Uterus (tissue), 2 donors: ENCODE data around the gene WDR77.

ENCODE experiments used
- POLR2A ChIP-seq, 2 donors: fragments of 450-650 bp; IDR thresholded peaks; one replicate each; pipeline ENCODE4 v1.6.1; 2016; ENCODE audit warnings: antibody characterized with exemption in 2 of 2, mild to moderate bottlenecking in 1 of 2, moderate library complexity in 1 of 2
- TF ChIP-seq, protein P1 (sequence below), 4 experiments: fragments of 200-600 bp in 2 of 4; fragments of 450-650 bp in 2 of 4; sonication (generic) in 2 of 4; IDR thresholded peaks; one replicate each; pipeline ENCODE4 v1.5.1; 2016 to 2019; ENCODE audit warnings: antibody characterized with exemption in 4 of 4, mild to moderate bottlenecking in 2 of 4, moderate library complexity in 1 of 4

GRCh38 chr1:111417755-111418154, 31.3 kb downstream of the WDR77 start:
- TF ChIP-seq, protein P1, sequence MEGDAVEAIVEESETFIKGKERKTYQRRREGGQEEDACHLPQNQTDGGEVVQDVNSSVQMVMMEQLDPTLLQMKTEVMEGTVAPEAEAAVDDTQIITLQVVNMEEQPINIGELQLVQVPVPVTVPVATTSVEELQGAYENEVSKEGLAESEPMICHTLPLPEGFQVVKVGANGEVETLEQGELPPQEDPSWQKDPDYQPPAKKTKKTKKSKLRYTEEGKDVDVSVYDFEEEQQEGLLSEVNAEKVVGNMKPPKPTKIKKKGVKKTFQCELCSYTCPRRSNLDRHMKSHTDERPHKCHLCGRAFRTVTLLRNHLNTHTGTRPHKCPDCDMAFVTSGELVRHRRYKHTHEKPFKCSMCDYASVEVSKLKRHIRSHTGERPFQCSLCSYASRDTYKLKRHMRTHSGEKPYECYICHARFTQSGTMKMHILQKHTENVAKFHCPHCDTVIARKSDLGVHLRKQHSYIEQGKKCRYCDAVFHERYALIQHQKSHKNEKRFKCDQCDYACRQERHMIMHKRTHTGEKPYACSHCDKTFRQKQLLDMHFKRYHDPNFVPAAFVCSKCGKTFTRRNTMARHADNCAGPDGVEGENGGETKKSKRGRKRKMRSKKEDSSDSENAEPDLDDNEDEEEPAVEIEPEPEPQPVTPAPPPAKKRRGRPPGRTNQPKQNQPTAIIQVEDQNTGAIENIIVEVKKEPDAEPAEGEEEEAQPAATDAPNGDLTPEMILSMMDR (IDR thresholded peaks at IDR 0.05), result no peak
- no peak for TF ChIP-seq POLR2A (IDR thresholded peaks at IDR 0.05)
